ENCODE data around the gene KCNJ6.

Gene KCNJ6

GRCh38 chr21:37568415-37568814 is 347.8 kb downstream of the KCNJ6 start:
- Mint-ChIP-seq H3K9me3 (no peaks in the 10 kb centered on the region), H3K36me3 (ENCODE audit: low read depth) (no peaks in the 10 kb centered on the region), H3K27ac (no peak overlapping the region), H3K4me1 (ENCODE audit: low read depth) (peaks cover 19% of the 10 kb centered on the region), H3K4me3 (no peak overlapping the region), H3K27me3 (peaks cover 14% of the 10 kb centered on the region)
- intact Hi-C loops (cut with micrococcal nuclease), result loop anchor here (10.0 kb wide), 1 partner anchor 494 kb away; the partner anchor contains the start of genes PIGP and TTC3

GRCh38 chr21:37566790-37567615 is 349.3 kb downstream of the KCNJ6 start:
- Mint-ChIP-seq H3K27ac (no peak overlapping the region), H3K9me3 (no peaks in the 10 kb centered on the region), H3K4me1 (ENCODE audit: low read depth) (peaks cover 30% of the 10 kb centered on the region), H3K27me3 (peaks cover 14% of the 10 kb centered on the region), H3K4me3 (no peak overlapping the region), H3K36me3 (ENCODE audit: low read depth) (no peaks in the 10 kb centered on the region)
- intact Hi-C loops (cut with micrococcal nuclease), result loop anchor here (10.0 kb wide), 1 partner anchor 492 kb away; the partner anchor contains the start of genes PIGP and TTC3

- intact Hi-C loops (cut with micrococcal nuclease), result loop anchor here (10.0 kb wide), 1 partner anchor 491 kb away; the partner anchor contains the start of genes PIGP and TTC3
- Mint-ChIP-seq H3K4me3 (peak overlapping the region; percentile 68), H3K27ac (peak overlapping the region; percentile 92), H3K9me3 (no peaks in the 10 kb centered on the region), H3K4me1 (ENCODE audit: low read depth) (peaks cover 30% of the 10 kb centered on the region), H3K36me3 (ENCODE audit: low read depth) (no peaks in the 10 kb centered on the region), H3K27me3 (peaks cover 14% of the 10 kb centered on the region)
These were observed 350.6 kb downstream of the KCNJ6 start for GRCh38 chr21:37565530-37566223.

- H3K4me1 Mint-ChIP-seq (ENCODE audit: low read depth), result peaks cover 30% of the 10 kb centered on the region
- H3K27me3 Mint-ChIP-seq, result peaks cover 12% of the 10 kb centered on the region
- H3K27ac Mint-ChIP-seq, result peak overlapping the region; percentile 92
- H3K36me3 Mint-ChIP-seq (ENCODE audit: low read depth), result no peaks in the 10 kb centered on the region
- H3K9me3 Mint-ChIP-seq, result no peaks in the 10 kb centered on the region
- peak overlapping the region; percentile 68 for H3K4me3 Mint-ChIP-seq
- intact Hi-C loops (cut with micrococcal nuclease), result loop anchor here (5.0 to 10.0 kb wide), 3 partner anchors 198 to 490 kb away; partner anchors contain the start of genes DYRK1A, PIGP, TTC3 and VPS26C
These were observed 351.2 kb downstream of the KCNJ6 start for GRCh38 chr21:37564924-37565529.

GRCh38 chr21:37564341-37564923 is 351.8 kb downstream of the KCNJ6 start:
- H3K36me3 Mint-ChIP-seq (ENCODE audit: low read depth), result no peaks in the 10 kb centered on the region
- H3K27me3 Mint-ChIP-seq, result peaks cover 9% of the 10 kb centered on the region
- intact Hi-C loops (cut with micrococcal nuclease), result loop anchor here (5.0 to 10.0 kb wide), 3 partner anchors 197 to 490 kb away; partner anchors contain the start of genes DYRK1A, PIGP, TTC3 and VPS26C
- no peaks in the 10 kb centered on the region for H3K9me3 Mint-ChIP-seq
- peaks cover 30% of the 10 kb centered on the region for H3K4me1 Mint-ChIP-seq (ENCODE audit: low read depth)
- peak overlapping the region; percentile 88 for H3K4me3 Mint-ChIP-seq
- peak overlapping the region; percentile 92 for H3K27ac Mint-ChIP-seq

- intact Hi-C loops (cut with micrococcal nuclease), result loop anchor here (5.0 to 10.0 kb wide), 3 partner anchors 196 to 489 kb away; partner anchors contain the start of genes DYRK1A, PIGP, TTC3 and VPS26C
- peaks cover 6% of the 10 kb centered on the region for H3K27me3 Mint-ChIP-seq
- no peaks in the 10 kb centered on the region for H3K36me3 Mint-ChIP-seq (ENCODE audit: low read depth)
- H3K27ac Mint-ChIP-seq, result peak overlapping the region; percentile 92
- H3K4me3 Mint-ChIP-seq, result peak overlapping the region; percentile 88
- peaks cover 30% of the 10 kb centered on the region for H3K4me1 Mint-ChIP-seq (ENCODE audit: low read depth)
- no peaks in the 10 kb centered on the region for H3K9me3 Mint-ChIP-seq
These were observed 352.5 kb downstream of the KCNJ6 start for GRCh38 chr21:37563641-37564340.

- peaks cover 6% of the 10 kb centered on the region for H3K27me3 Mint-ChIP-seq
- peak overlapping the region; percentile 88 for H3K4me3 Mint-ChIP-seq
- H3K27ac Mint-ChIP-seq, result peak overlapping the region; percentile 92
- H3K9me3 Mint-ChIP-seq, result no peaks in the 10 kb centered on the region
- intact Hi-C loops (cut with micrococcal nuclease), result loop anchor here (5.0 to 10.0 kb wide), 3 partner anchors 196 to 488 kb away; partner anchors contain the start of genes DYRK1A, PIGP, TTC3 and VPS26C
- H3K36me3 Mint-ChIP-seq (ENCODE audit: low read depth), result no peaks in the 10 kb centered on the region
- peaks cover 30% of the 10 kb centered on the region for H3K4me1 Mint-ChIP-seq (ENCODE audit: low read depth)
These were observed 353.2 kb downstream of the KCNJ6 start for GRCh38 chr21:37562920-37563640.

- H3K27ac Mint-ChIP-seq, result no peak overlapping the region
- peaks cover 6% of the 10 kb centered on the region for H3K27me3 Mint-ChIP-seq
- peak overlapping the region; percentile 35 for H3K4me3 Mint-ChIP-seq
- peaks cover 30% of the 10 kb centered on the region for H3K4me1 Mint-ChIP-seq (ENCODE audit: low read depth)
- intact Hi-C loops (cut with micrococcal nuclease), result loop anchor here (5.0 to 10.0 kb wide), 3 partner anchors 195 to 487 kb away; partner anchors contain the start of genes DYRK1A, PIGP, TTC3 and VPS26C
- H3K36me3 Mint-ChIP-seq (ENCODE audit: low read depth), result no peaks in the 10 kb centered on the region
- no peaks in the 10 kb centered on the region for H3K9me3 Mint-ChIP-seq
These were observed 354.0 kb downstream of the KCNJ6 start for GRCh38 chr21:37561941-37562919.

- intact Hi-C loops (cut with micrococcal nuclease), result loop anchor here (5.0 to 10.0 kb wide), 3 partner anchors 194 to 487 kb away; partner anchors contain the start of genes DYRK1A, PIGP, TTC3 and VPS26C
- H3K9me3 Mint-ChIP-seq, result no peaks in the 10 kb centered on the region
- H3K27ac Mint-ChIP-seq, result no peak overlapping the region
- H3K27me3 Mint-ChIP-seq, result peaks cover 3% of the 10 kb centered on the region
- no peaks in the 10 kb centered on the region for H3K36me3 Mint-ChIP-seq (ENCODE audit: low read depth)
- H3K4me3 Mint-ChIP-seq, result no peak overlapping the region
- peaks cover 30% of the 10 kb centered on the region for H3K4me1 Mint-ChIP-seq (ENCODE audit: low read depth)
These were observed 354.8 kb downstream of the KCNJ6 start for GRCh38 chr21:37561506-37561905.

GRCh38 chr21:37560385-37560784 is 355.9 kb downstream of the KCNJ6 start:
- peaks cover 1% of the 10 kb centered on the region for H3K27me3 Mint-ChIP-seq
- H3K27ac Mint-ChIP-seq, result no peak overlapping the region
- peaks cover 26% of the 10 kb centered on the region for H3K4me1 Mint-ChIP-seq (ENCODE audit: low read depth)
- no peaks in the 10 kb centered on the region for H3K9me3 Mint-ChIP-seq
- H3K4me3 Mint-ChIP-seq, result no peak overlapping the region
- no peaks in the 10 kb centered on the region for H3K36me3 Mint-ChIP-seq (ENCODE audit: low read depth)
- intact Hi-C loops (cut with micrococcal nuclease), result loop anchor here (5.0 to 10.0 kb wide), 3 partner anchors 193 to 486 kb away; partner anchors contain the start of genes DYRK1A, PIGP, TTC3 and VPS26C

- no peaks in the 10 kb centered on the region for H3K36me3 Mint-ChIP-seq (ENCODE audit: low read depth)
- H3K9me3 Mint-ChIP-seq, result no peaks in the 10 kb centered on the region
- H3K27me3 Mint-ChIP-seq, result no peaks in the 10 kb centered on the region
- no peak overlapping the region for H3K27ac Mint-ChIP-seq
- H3K4me3 Mint-ChIP-seq, result no peak overlapping the region
- intact Hi-C loops (cut with micrococcal nuclease), result no loop called here
- peaks cover 11% of the 10 kb centered on the region for H3K4me1 Mint-ChIP-seq (ENCODE audit: low read depth)
These were observed 357.5 kb downstream of the KCNJ6 start for GRCh38 chr21:37558676-37559211.
